Keratinocyte (primary cell): ENCODE results near the gene IMPACT.

Experiments used
- CTCF ChIP-seq, 3 experiments: IDR thresholded peaks in 1 of 3; conservative IDR thresholded peaks in 1 of 3; optimal IDR thresholded peaks in 1 of 3; 2 replicates in 2 of 3; 3 replicates in 1 of 3; pipeline versions ENCODE3 to v1.5.1; 2011; ENCODE audit warnings: low read length in 3 of 3, mild to moderate bottlenecking in 3 of 3, moderate library complexity in 2 of 3, control low read depth in 1 of 3, inconsistent platforms in 1 of 3; ENCODE audit not compliant: insufficient read depth in 2 of 3; ENCODE audit errors: extremely low read depth in 1 of 3
- EZH2 ChIP-seq: IDR thresholded peaks from one replicate; pipeline ENCODE4 v1.6.1; 2012; ENCODE audit warnings: inconsistent platforms, mild to moderate bottlenecking, low read length, moderate library complexity

GRCh38 chr18:24404591-24404990 is 21.9 kb upstream of the IMPACT start:
- TF ChIP-seq CTCF (optimal IDR thresholded peaks at IDR 0.05 in 1 of 3, IDR thresholded peaks at IDR 0.05 in 1 of 3, conservative IDR thresholded peaks at IDR 0.05 in 1 of 3; ENCODE audit: extremely low read depth in 1 of 3, insufficient read depth in 2 of 3, low read length in 3 of 3) (no peak), EZH2 (no peak)
